Loucy (cell line): Measurements from ENCODE around the gene PNMT.

Experiments
- H2AFZ ChIP-seq: fragments of 200-600 bp; sonication (generic); 2 replicates; pipeline ENCODE4 v1.6.0; 2016; ENCODE audit warnings: antibody characterized with exemption, mild to moderate bottlenecking, low read length, moderate library complexity
- H3F3A ChIP-seq: fragments of 200-600 bp; 2 replicates; pipeline ENCODE4 v1.6.0; 2016; ENCODE audit warnings: antibody characterized with exemption, low read depth, mild to moderate bottlenecking
- H3K27me3 ChIP-seq: fragments of 200-600 bp; sonication (generic); 2 replicates; pipeline ENCODE4 v1.6.1; 2014; ENCODE audit warnings: low read length, mild to moderate bottlenecking; ENCODE audit not compliant: insufficient read depth, poor library complexity, severe bottlenecking
- H3K36me3 ChIP-seq: fragments of 200-600 bp; sonication (generic); 2 replicates; pipeline ENCODE4 v1.6.1; 2016; ENCODE audit warnings: low read length; ENCODE audit not compliant: insufficient read depth
- H3K4me1 ChIP-seq: fragments of 200-600 bp; sonication (generic); 2 replicates; pipeline ENCODE4 v1.5.1; 2014; ENCODE audit warnings: low read length, mild to moderate bottlenecking; ENCODE audit not compliant: insufficient read depth, poor library complexity, severe bottlenecking
- H3K4me2 ChIP-seq: fragments of 200-600 bp; sonication (generic); 2 replicates; pipeline ENCODE4 v1.6.0; 2014; ENCODE audit warnings: antibody characterized with exemption, low read length, low read depth, mild to moderate bottlenecking; ENCODE audit not compliant: poor library complexity, severe bottlenecking
- H3K4me3 ChIP-seq: fragments of 200-600 bp; sonication (generic); 2 replicates; pipeline ENCODE4 v1.5.1; 2014; ENCODE audit warnings: low read length, mild to moderate bottlenecking, mixed read lengths; ENCODE audit not compliant: poor library complexity, severe bottlenecking
- H3K79me2 ChIP-seq: fragments of 200-600 bp; sonication (generic); 2 replicates; pipeline ENCODE4 v1.6.1; 2014; ENCODE audit warnings: low read length; ENCODE audit not compliant: insufficient read depth
- H3K9ac ChIP-seq: fragments of 200-600 bp; sonication (generic); 2 replicates; pipeline ENCODE4 v1.6.0; 2014; ENCODE audit warnings: mild to moderate bottlenecking, low read depth, low read length, moderate library complexity; ENCODE audit not compliant: poor library complexity, severe bottlenecking
- H3K9me2 ChIP-seq: fragments of 200-600 bp; sonication (generic); replicated peaks from 2 replicates; pipeline ENCODE4 v1.6.1; 2016; ENCODE audit warnings: low read depth, low read length, mixed read lengths
- H3K9me3 ChIP-seq: fragments of 200-600 bp; sonication (generic); 2 replicates; pipeline ENCODE4 v1.6.1; 2014; ENCODE audit warnings: mild to moderate bottlenecking, antibody characterized with exemption, low read length, low read depth; ENCODE audit not compliant: insufficient read depth
- H4K20me1 ChIP-seq: fragments of 200-600 bp; sonication (generic); 2 replicates; pipeline ENCODE4 v1.6.0; 2014; ENCODE audit warnings: antibody characterized with exemption, low read length, mild to moderate bottlenecking; ENCODE audit not compliant: insufficient read depth, poor library complexity, severe bottlenecking
- CTCF ChIP-seq: fragments of 200-600 bp; sonication (generic); conservative IDR thresholded peaks from 2 replicates; pipeline ENCODE4 v1.5.1; 2014; ENCODE audit warnings: mild to moderate bottlenecking, antibody characterized with exemption, low read length
- EZH2phosphoT487 ChIP-seq: fragments of 200-600 bp; IDR thresholded peaks from 2 replicates; pipeline ENCODE4 v1.6.1; 2018; ENCODE audit warnings: antibody characterized with exemption, mild to moderate bottlenecking, moderate library complexity, borderline replicate concordance

Gene PNMT

GRCh38 chr17:39627047-39627711 lies 41.1 kb upstream of the PNMT start:
- no peak overlapping the region for H3K4me3 ChIP-seq

GRCh38 chr17:39627712-39628516 lies 40.3 kb upstream of the PNMT start:
- Histone ChIP-seq H4K20me1 (no peaks in the 10 kb centered on the region), H3F3A (no peaks in the 10 kb centered on the region), H3K4me2 (no peak overlapping the region), H3K4me1 (peaks cover 9% of the 10 kb centered on the region), H3K9me3 (no peaks in the 10 kb centered on the region), H3K9me2 (no peaks in the 10 kb centered on the region), H3K79me2 (no peaks in the 10 kb centered on the region), H3K9ac (no peak overlapping the region), H3K36me3 (no peaks in the 10 kb centered on the region), H2AFZ (no peak overlapping the region), H3K27me3 (no peaks in the 10 kb centered on the region), H3K4me3 (no peak overlapping the region)
- TF ChIP-seq CTCF (no peak), EZH2phosphoT487 (no peak)

More at GRCh38 chr17:39627047-39627711, 41.1 kb upstream of the PNMT start:
- Histone ChIP-seq H3K4me2 (no peak overlapping the region), H4K20me1 (no peaks in the 10 kb centered on the region), H3K9me2 (no peaks in the 10 kb centered on the region), H2AFZ (no peak overlapping the region), H3K9ac (no peak overlapping the region), H3K36me3 (no peaks in the 10 kb centered on the region), H3K4me1 (peaks cover 8% of the 10 kb centered on the region), H3K79me2 (no peaks in the 10 kb centered on the region), H3K9me3 (no peaks in the 10 kb centered on the region), H3F3A (no peaks in the 10 kb centered on the region), H3K27me3 (no peaks in the 10 kb centered on the region)
- no peak for TF ChIP-seq CTCF
- TF ChIP-seq EZH2phosphoT487, result no peak

GRCh38 chr17:39628655-39629493 lies 39.4 kb upstream of the PNMT start:
- no peak overlapping the region for H2AFZ ChIP-seq
- no peaks in the 10 kb centered on the region for H3K9me3 ChIP-seq
- H3F3A ChIP-seq, result no peaks in the 10 kb centered on the region
- no peak overlapping the region for H3K4me3 ChIP-seq
- no peak overlapping the region for H3K4me2 ChIP-seq
- H3K4me1 ChIP-seq, result peaks cover 5% of the 10 kb centered on the region
- H3K79me2 ChIP-seq, result no peaks in the 10 kb centered on the region
- no peaks in the 10 kb centered on the region for H4K20me1 ChIP-seq
- TF ChIP-seq CTCF, result no peak
- no peak for TF ChIP-seq EZH2phosphoT487
- no peaks in the 10 kb centered on the region for H3K9me2 ChIP-seq
- H3K36me3 ChIP-seq, result no peaks in the 10 kb centered on the region
- no peak overlapping the region for H3K9ac ChIP-seq
- H3K27me3 ChIP-seq, result no peaks in the 10 kb centered on the region
